Measurements from ENCODE around the gene FAM222A. TPM values are rescaled to one million over a fixed set of nuclear protein-coding genes. Genes with fewer than 3 reads are reported as not detected.

FAM222A gene
- total RNA-seq, 1 donor from 2014 or later = 5.4 TPM

GRCh38 chr12:109804820-109805761 lies 91.5 kb downstream of the FAM222A start:
- peak; percentile 77 for ATAC-seq

GRCh38 chr12:109807954-109808643 lies 94.5 kb downstream of the FAM222A start:
- ATAC-seq = no peak

- ATAC-seq = no peak
Measured at GRCh38 chr12:109808876-109809646, 95.4 kb downstream of the FAM222A start.

- no peak for ATAC-seq
Measured at GRCh38 chr12:109810954-109811623, 97.5 kb downstream of the FAM222A start.

GRCh38 chr12:109811624-109811995 lies 98.0 kb downstream of the FAM222A start:
- ATAC-seq = no peak

- ATAC-seq = no peak
Measured at GRCh38 chr12:109813810-109814416, 100.3 kb downstream of the FAM222A start.

GRCh38 chr12:109814600-109815150 lies 101.0 kb downstream of the FAM222A start:
- ATAC-seq = no peak

GRCh38 chr12:109815225-109815624 lies 101.6 kb downstream of the FAM222A start:
- ATAC-seq = no peak

- no peak for ATAC-seq
Measured at GRCh38 chr12:109815757-109816617, 102.4 kb downstream of the FAM222A start.

GRCh38 chr12:109816870-109817269 lies 103.2 kb downstream of the FAM222A start:
- ATAC-seq = no peak

GRCh38 chr12:109817627-109818231 lies 104.1 kb downstream of the FAM222A start:
- no peak for ATAC-seq

GRCh38 chr12:109818253-109818652 lies 104.6 kb downstream of the FAM222A start:
- no peak for ATAC-seq

- ATAC-seq = peak; percentile 61
Measured at GRCh38 chr12:109818905-109819500, 105.4 kb downstream of the FAM222A start.

Other genes starting within 250 kb of the FAM222A start
- 51.7 TPM for gene KCTD10, start 236.5 kb upstream of the FAM222A start, total RNA-seq
- 29.6 TPM for gene UBE3B, start 236.2 kb upstream of the FAM222A start, total RNA-seq
- gene MMAB, start 140.3 kb upstream of the FAM222A start, total RNA-seq = 74.2 TPM
- gene MVK, start 140.0 kb upstream of the FAM222A start, total RNA-seq = 55.2 TPM
- gene TRPV4, start 119.6 kb downstream of the FAM222A start, total RNA-seq = 7.3 TPM
- gene GLTP, start 166.7 kb downstream of the FAM222A start, total RNA-seq = 362 TPM
- gene TCHP, start 186.4 kb downstream of the FAM222A start, total RNA-seq = 13.1 TPM